NB4 (cell line): Measurements from ENCODE around the gene SLC49A3.

Experiments used
- POLR2A ChIP-seq: IDR thresholded peaks from 2 replicates; pipeline ENCODE4 v1.6.1; 2011; ENCODE audit warnings: mild to moderate bottlenecking; ENCODE audit not compliant: insufficient read length; ENCODE audit errors: extremely low read depth
- TF ChIP-seq, protein P1 (sequence below): IDR thresholded peaks from one replicate; pipeline ENCODE4 v1.5.1; 2012; ENCODE audit warnings: low read depth, low read length
- TF ChIP-seq, protein P2 (sequence below): IDR thresholded peaks from 2 replicates; pipeline ENCODE4 v1.6.1; 2011; ENCODE audit warnings: low read depth, low read length

DNA sequence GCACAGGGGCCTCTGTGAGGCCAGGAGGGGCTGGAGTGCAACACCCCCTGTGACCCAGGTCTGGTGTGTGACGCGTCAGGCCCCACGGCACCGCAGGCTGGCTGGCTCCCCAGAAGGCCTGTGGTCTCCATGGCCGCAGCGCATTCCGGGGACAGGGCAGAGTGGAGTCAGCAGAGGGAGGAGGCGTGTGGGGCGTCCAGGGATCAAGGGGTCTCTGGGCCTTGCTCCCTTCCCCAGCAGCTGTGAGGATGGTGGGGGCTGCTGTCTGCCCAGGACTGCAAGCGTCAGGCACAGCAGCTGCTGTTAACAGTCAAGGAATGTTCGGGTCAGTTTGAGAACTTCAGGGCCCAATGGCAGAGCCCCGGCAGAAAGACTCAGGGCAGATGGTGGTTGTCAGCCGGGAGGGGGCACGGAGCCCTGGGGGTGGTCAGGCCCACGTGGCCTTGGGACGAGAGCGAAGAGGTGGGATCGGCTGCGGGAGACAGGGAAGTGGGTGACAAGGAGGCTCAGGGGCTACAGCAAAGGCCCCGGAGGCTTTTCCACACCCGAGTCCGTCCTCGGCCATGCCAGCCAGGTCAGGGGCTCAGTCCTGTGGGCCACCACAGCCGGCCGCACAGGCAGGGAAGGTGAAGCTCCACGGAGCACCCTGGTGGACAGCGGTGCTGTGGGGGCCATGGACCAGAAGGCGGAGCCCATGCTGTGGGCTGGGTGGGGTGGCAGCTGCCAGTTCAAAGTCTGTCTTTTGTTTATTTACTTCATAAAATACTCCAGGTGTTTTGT lies 35.0 kb upstream of the SLC49A3 start:
- TF ChIP-seq, protein P1, sequence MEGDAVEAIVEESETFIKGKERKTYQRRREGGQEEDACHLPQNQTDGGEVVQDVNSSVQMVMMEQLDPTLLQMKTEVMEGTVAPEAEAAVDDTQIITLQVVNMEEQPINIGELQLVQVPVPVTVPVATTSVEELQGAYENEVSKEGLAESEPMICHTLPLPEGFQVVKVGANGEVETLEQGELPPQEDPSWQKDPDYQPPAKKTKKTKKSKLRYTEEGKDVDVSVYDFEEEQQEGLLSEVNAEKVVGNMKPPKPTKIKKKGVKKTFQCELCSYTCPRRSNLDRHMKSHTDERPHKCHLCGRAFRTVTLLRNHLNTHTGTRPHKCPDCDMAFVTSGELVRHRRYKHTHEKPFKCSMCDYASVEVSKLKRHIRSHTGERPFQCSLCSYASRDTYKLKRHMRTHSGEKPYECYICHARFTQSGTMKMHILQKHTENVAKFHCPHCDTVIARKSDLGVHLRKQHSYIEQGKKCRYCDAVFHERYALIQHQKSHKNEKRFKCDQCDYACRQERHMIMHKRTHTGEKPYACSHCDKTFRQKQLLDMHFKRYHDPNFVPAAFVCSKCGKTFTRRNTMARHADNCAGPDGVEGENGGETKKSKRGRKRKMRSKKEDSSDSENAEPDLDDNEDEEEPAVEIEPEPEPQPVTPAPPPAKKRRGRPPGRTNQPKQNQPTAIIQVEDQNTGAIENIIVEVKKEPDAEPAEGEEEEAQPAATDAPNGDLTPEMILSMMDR, result no peak
- TF ChIP-seq, protein P2, sequence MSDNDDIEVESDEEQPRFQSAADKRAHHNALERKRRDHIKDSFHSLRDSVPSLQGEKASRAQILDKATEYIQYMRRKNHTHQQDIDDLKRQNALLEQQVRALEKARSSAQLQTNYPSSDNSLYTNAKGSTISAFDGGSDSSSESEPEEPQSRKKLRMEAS, result no peak
- TF ChIP-seq POLR2A, result no peak
